Upper lobe of left lung (tissue), 6 donors: ENCODE measurements around the gene BMP7. TPM values are rescaled to one million over a fixed set of nuclear protein-coding genes. Genes with fewer than 3 reads are reported as not detected.
A peak's percentile ranks its signal among the peaks of the same experiment; 100 is the strongest.

Experiments used
- ATAC-seq, 2 donors: fragments of 200-7000 bp; cut with Tn5 transposase; one replicate each; pipeline ENCODE4 v1.9.1; 2022; ENCODE audit warnings: mild to moderate bottlenecking in 2 of 2, moderate library complexity in 2 of 2; ENCODE audit not compliant: low FRiP score in 2 of 2
- DNase-seq, 2 donors: peaks; one replicate each; pipeline ENCODE4 v3.0.0-alpha.2; 2019 to 2020
- H3K27ac ChIP-seq, 4 donors: fragments of 200-600 bp; sonication (generic); one replicate each; pipeline ENCODE4 v1.5.1; 2016 to 2019
- H3K27me3 ChIP-seq, 4 donors: fragments of 200-600 bp; sonication (generic); one replicate each; pipeline ENCODE4 v1.5.1; 2017 to 2019
- H3K36me3 ChIP-seq, 4 donors: fragments of 200-600 bp; sonication (generic); one replicate each; pipeline ENCODE4 v1.5.1; 2016 to 2019
- H3K4me1 ChIP-seq, 4 donors: fragments of 200-600 bp; sonication (generic); one replicate each; pipeline ENCODE4 v1.5.1; 2018 to 2019
- H3K4me3 ChIP-seq, 4 donors: fragments of 200-600 bp; sonication (generic); one replicate each; pipeline ENCODE4 v1.5.1; 2017 to 2019; ENCODE audit warnings: mild to moderate bottlenecking in 2 of 4, moderate library complexity in 1 of 4
- H3K9me3 ChIP-seq, 4 donors: fragments of 200-600 bp; sonication (generic); one replicate each; pipeline ENCODE4 v1.5.1; 2018 to 2019
- EP300 ChIP-seq, 4 donors: sonication (generic); formaldehyde crosslinking; IDR thresholded peaks; one replicate each; pipeline ENCODE4 v1.5.1; 2017; ENCODE audit warnings: antibody characterized with exemption in 4 of 4, control low read depth in 2 of 4
- POLR2A ChIP-seq, 4 donors: fragments of 450-650 bp; IDR thresholded peaks; one replicate each; pipeline ENCODE4 v1.5.1; 2016 to 2017; ENCODE audit warnings: antibody characterized with exemption in 4 of 4, mild to moderate bottlenecking in 2 of 4
- POLR2AphosphoS5 ChIP-seq, 2 donors: sonication (generic); formaldehyde crosslinking; IDR thresholded peaks; one replicate each; pipeline ENCODE4 v1.5.1; 2017; ENCODE audit warnings: antibody characterized with exemption in 2 of 2
- whole genome bisulfite sequencing, 2 donors: methylation state at CpG; one replicate each; pipeline ENCODE4 v1.1.5; 2017 to 2018; 5-methylcytosine and 5-hydroxymethylcytosine counted together
- total RNA-seq, 6 donors: library from RNA; depleted of rRNA in 4 of 6; stranded (reverse); fragments of >200 nt in 4 of 6; gene quantifications; one replicate each; pipeline versions ENCODE4 v1.1.0 to v1.2.1, GENCODE V29; 2016 to 2021
- TF ChIP-seq, protein P1 (sequence below), 6 experiments: fragments of 450-650 bp in 4 of 6; fragments of 200-600 bp in 2 of 6; sonication (generic) in 2 of 6; IDR thresholded peaks; one replicate each; pipeline ENCODE4 v1.5.1; 2016 to 2019; ENCODE audit warnings: antibody characterized with exemption in 6 of 6
- donor health status: DM: no; HTN: no; CAD: no; lungs with moderate emphysema.
- donor health status: DM: no; HTN: yes; CAD: no; lungs with severe emphysema.

BMP7 gene
- total RNA-seq, 6 donors from 2014 or later, result 0.30 to 4.0 (median 2.6) TPM; not detected in 1

DNA sequence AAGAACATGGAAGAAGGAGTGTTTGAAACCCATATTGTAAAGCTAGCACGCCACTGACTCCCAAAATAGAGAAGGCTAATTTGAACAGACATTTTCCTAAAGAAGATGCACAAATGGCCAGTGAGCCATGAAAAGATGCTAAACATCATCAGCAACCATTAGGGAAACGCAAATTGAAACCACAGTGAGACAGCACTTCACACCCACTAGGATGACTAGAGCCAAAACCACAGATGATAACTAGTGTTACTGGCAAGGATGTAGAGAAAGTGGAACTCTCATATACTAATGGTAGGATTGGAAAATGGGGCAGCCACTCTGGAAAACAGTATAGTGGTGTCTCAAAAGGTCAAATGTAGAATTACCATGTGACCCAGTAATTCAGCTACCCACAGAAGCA lies 58.2 kb downstream of the BMP7 start:
- no peak overlapping the region for H3K27ac ChIP-seq
- 74 to 78% methylated on average over 2 of the region's 2 CpGs for WGBS, 2 donors
- TF ChIP-seq POLR2AphosphoS5 (IDR thresholded peaks at IDR 0.05) (no peak), POLR2A (IDR thresholded peaks at IDR 0.05) (no peak), EP300 (IDR thresholded peaks at IDR 0.05) (no peak)
- TF ChIP-seq, protein P1, sequence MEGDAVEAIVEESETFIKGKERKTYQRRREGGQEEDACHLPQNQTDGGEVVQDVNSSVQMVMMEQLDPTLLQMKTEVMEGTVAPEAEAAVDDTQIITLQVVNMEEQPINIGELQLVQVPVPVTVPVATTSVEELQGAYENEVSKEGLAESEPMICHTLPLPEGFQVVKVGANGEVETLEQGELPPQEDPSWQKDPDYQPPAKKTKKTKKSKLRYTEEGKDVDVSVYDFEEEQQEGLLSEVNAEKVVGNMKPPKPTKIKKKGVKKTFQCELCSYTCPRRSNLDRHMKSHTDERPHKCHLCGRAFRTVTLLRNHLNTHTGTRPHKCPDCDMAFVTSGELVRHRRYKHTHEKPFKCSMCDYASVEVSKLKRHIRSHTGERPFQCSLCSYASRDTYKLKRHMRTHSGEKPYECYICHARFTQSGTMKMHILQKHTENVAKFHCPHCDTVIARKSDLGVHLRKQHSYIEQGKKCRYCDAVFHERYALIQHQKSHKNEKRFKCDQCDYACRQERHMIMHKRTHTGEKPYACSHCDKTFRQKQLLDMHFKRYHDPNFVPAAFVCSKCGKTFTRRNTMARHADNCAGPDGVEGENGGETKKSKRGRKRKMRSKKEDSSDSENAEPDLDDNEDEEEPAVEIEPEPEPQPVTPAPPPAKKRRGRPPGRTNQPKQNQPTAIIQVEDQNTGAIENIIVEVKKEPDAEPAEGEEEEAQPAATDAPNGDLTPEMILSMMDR (IDR thresholded peaks at IDR 0.05), result no peak
- H3K36me3 ChIP-seq, result no peaks in the 10 kb centered on the region
- no peaks in the 10 kb centered on the region for H3K4me1 ChIP-seq
- no peaks in the 10 kb centered on the region for H3K27me3 ChIP-seq
- H3K4me3 ChIP-seq, result no peak overlapping the region
- H3K9me3 ChIP-seq, result peaks cover 0 to 4% (median 2%) of the 10 kb centered on the region in 4 donors
- no peak for DNase-seq
- no peak for ATAC-seq

DNA sequence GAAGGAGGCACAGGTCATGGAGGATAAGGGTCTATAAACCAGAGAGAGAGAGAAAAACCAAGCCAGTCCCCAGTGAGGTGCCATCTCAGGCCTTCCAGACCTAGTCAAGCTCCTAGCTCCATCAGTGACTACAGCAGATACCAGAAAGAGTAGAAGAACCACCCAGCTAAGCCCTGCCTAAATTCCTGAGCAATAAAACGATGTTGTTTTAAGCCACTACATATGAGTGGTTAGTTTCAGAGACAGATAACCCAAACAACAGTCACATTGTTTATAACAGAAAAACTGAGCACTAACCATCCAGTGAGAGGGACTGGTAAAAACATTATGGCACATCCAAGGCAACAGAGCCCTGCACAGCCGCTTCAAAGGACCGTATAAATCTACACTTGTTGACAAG lies 59.2 kb downstream of the BMP7 start:
- Histone ChIP-seq H3K4me1 (no peaks in the 10 kb centered on the region), H3K27ac (no peak overlapping the region), H3K4me3 (no peak overlapping the region), H3K9me3 (peaks cover 0 to 4% (median 2%) of the 10 kb centered on the region in 4 donors), H3K27me3 (no peaks in the 10 kb centered on the region), H3K36me3 (no peaks in the 10 kb centered on the region)
- WGBS, 2 donors, result 88 to 89% methylated on average over 3 of the region's 3 CpGs
- TF ChIP-seq EP300 (IDR thresholded peaks at IDR 0.05) (no peak), POLR2AphosphoS5 (IDR thresholded peaks at IDR 0.05) (no peak), POLR2A (IDR thresholded peaks at IDR 0.05) (no peak)
- TF ChIP-seq, protein P1 (IDR thresholded peaks at IDR 0.05), result no peak
- DNase-seq (no peak), ATAC-seq (no peak)

GRCh38 chr20:57205606-57206219 lies 60.7 kb downstream of the BMP7 start:
- peak in 1 of 2 donors; percentile 94 for ATAC-seq
- TF ChIP-seq, protein P1 (IDR thresholded peaks at IDR 0.05), result no peak
- TF ChIP-seq EP300 (IDR thresholded peaks at IDR 0.05), result no peak
- no peak for TF ChIP-seq POLR2A (IDR thresholded peaks at IDR 0.05)
- TF ChIP-seq POLR2AphosphoS5 (IDR thresholded peaks at IDR 0.05), result no peak
- no peaks in the 10 kb centered on the region for H3K36me3 ChIP-seq

GRCh38 chr20:57203986-57204385 lies 62.5 kb downstream of the BMP7 start:
- no peaks in the 10 kb centered on the region for H3K36me3 ChIP-seq
- WGBS, 2 donors, result 68 to 75% methylated on average over 7 of the region's 7 CpGs
- no peak for ATAC-seq

More at GRCh38 chr20:57205606-57206219, 60.7 kb downstream of the BMP7 start:
- no peak overlapping the region for H3K4me3 ChIP-seq
- no peak for DNase-seq
- H3K27me3 ChIP-seq, result no peaks in the 10 kb centered on the region
- H3K27ac ChIP-seq, result no peak overlapping the region
- WGBS, 2 donors, result 69 to 71% methylated on average over 12 of the region's 12 CpGs
- H3K4me1 ChIP-seq, result no peaks in the 10 kb centered on the region
- peaks cover 0 to 4% (median 2%) of the 10 kb centered on the region in 4 donors for H3K9me3 ChIP-seq

More at GRCh38 chr20:57203986-57204385, 62.5 kb downstream of the BMP7 start:
- TF ChIP-seq EP300 (IDR thresholded peaks at IDR 0.05) (no peak), POLR2AphosphoS5 (IDR thresholded peaks at IDR 0.05) (no peak), POLR2A (IDR thresholded peaks at IDR 0.05) (no peak)
- TF ChIP-seq, protein P1 (IDR thresholded peaks at IDR 0.05), result no peak
- Histone ChIP-seq H3K27me3 (no peaks in the 10 kb centered on the region), H3K27ac (no peak overlapping the region), H3K4me3 (no peak overlapping the region), H3K9me3 (peaks cover 0 to 4% (median 2%) of the 10 kb centered on the region in 4 donors), H3K4me1 (no peaks in the 10 kb centered on the region)
- no peak for DNase-seq
